Eye (tissue), 1 donor: Measurements from ENCODE around the gene DLG3.
"Not testable (repeated sequence)": the region's sequence is repeated elsewhere in the genome, so short reads cannot be mapped to it uniquely, and the experiment has no call there.

Source experiments
- DNase-seq: peaks from one replicate; pipeline ENCODE4 v3.0.0-alpha.2; 2015

The DLG3 gene

DNA sequence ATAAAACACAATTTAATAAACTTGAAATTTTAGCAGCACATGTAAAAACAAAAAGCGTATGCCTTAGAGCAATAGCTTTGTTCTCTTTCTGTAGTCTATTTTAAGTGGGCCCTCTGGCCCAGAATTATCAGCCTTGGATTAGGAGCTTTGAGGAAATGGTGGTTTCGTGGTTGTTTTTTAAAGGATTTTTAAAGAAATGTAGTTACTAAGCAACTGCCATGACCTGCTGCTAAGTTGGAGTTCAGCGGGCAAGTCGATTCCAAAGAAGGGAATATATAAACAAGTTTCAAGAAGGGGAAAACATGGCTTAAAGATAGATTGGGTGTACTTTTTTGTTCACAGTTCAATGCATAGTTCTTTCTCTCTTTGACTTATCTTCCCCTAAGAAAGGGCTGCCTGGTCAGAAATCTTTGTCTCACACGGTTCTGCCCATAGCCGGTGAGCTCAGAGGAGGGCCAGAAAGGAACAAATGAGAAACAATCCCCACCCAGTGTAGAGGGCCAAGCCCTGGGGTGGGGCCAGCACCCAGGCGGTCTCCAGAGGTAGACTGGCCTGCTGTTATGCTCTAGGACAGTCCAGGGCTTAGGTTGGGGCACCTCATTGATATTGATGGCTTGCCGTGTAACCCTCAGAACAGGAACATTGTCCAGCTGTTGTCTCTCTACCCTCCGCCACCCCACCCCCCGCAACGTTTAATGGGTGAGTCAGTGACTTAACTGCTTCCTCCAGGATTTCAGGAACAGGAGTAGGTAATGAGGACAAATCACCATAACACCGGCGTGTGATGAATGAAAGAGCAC lies 32.5 kb downstream of the DLG3 start:
- DNase-seq = no peak

DNA sequence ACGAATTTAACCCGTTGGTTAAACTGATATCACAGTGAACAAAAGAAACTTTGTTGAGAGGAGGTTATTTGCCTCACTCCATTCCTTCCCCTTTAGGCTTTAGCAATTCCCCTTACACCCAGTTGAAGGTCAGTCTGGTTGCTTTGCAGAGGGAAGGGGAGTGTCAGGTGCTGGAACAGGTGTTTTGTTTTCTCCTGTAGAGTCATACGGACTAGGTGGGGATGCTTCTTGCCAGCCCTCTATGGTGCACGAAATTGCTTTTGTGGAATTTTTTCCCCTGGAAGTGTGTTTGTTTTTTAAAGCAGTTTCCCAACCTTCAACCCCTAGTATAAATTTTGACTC lies 33.1 kb downstream of the DLG3 start:
- no peak for DNase-seq

DNA sequence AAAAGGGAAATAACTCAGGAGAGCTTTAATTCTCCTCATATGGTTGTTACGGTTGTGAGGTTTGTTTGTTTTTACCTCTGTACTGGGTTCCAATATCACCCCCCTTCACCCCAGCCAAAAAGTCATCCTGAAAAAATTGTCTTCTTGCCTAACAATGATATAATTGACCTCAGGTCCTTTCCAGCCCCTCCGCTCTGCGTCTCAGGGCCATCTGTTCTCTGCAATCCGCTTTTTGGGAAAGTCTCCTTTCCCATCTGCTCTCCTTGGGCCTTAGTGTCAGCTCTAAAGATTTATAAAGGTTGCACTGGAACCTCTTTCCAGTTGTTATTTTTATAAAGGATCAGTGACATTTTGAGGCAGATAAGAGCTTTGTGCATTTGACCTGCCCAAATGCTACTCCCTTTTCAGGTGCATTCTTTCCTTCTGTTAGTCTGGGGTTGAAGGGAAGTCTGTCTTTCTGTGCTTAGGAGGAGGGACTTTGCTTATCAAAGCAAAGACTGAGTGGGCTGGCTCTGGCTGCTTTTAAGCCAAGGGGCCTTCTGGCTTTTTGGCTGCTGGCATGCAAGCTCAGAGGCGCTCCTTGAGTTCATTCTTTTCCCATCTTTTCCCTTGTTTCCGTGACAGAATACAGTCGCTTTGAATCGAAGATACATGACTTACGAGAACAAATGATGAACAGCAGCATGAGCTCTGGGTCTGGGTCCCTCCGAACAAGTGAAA lies 34.1 kb downstream of the DLG3 start:
- DNase-seq = no peak

- DNase-seq = no peak
These were observed 34.7 kb downstream of the DLG3 start for GRCh38 chrX:70479247-70479921.

GRCh38 chrX:70479922-70480659 lies 35.5 kb downstream of the DLG3 start:
- no peak for DNase-seq

DNA sequence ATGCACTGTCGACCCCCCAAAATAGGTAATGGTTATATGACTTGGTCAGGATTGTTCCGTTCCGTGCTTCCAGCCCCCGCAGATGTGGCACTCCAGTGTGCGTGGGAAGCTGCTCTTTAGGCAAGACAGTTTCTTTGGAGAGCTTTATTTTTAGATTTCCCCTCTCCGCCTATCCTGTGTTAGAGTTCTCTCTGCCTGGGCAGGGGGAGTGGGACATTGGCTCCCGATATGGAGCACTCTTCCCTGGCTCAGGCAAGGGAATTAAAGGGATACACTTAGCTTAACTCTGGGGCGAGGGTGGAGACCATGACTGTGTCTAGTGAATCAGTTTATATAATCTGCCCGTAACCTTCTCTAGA lies 36.0 kb downstream of the DLG3 start:
- no peak for DNase-seq

DNA sequence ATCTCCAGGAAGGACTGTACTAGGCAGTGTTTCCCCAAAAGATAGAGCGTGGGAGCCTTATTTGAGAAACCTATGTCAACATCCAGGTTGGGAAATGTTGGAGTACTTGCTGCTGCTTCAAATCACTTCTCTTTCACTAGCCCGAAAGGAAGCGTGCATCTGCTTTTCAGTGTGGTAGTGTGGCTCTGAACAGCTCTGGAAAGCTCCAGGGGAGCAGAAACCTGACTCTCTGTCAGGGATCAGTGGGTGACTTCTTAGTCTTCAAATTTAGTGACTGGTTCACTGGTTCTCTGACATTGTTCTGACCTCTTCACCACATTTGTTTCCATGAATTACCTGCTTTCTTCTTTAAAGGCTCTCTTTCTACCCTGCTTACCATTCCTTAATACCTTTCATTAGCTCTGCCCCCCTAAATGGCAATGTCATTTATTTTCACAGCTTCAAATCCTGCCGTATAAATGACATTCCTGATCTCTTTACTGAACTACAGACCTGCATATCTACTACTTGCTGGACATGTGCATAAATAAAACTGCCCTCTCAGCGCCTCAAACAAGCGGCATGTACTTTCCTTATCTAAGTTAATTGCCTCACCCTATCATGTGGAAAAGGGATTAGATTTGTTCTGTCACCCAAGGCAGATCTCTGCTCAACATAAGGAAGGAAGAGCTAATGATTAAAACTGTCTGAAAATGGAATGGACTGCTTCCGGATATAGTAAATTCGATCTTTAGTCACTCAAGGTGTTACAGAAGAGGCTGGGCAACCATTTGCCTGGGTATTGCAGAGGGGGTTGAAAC lies 37.0 kb downstream of the DLG3 start:
- no peak for DNase-seq

DNA sequence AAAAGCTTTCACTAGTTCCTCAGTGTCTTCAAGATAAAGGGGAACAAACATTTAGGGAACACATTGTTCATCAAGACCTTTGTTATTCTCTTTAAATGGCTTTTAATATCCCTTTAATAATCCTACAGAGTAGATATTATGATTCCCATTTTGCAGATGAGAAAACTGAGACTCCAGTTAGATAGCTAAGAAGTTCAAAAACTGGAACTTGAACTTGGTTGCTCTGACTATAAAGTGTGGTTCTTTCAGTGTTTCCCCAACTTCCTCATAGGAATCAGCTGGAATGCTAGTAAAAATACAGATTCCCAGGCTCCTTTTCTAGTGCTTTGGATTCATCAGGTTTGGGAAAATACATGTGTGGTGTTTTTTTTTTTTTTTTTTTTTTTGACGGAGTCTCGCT lies 37.7 kb downstream of the DLG3 start:
- no peak for DNase-seq

DNA sequence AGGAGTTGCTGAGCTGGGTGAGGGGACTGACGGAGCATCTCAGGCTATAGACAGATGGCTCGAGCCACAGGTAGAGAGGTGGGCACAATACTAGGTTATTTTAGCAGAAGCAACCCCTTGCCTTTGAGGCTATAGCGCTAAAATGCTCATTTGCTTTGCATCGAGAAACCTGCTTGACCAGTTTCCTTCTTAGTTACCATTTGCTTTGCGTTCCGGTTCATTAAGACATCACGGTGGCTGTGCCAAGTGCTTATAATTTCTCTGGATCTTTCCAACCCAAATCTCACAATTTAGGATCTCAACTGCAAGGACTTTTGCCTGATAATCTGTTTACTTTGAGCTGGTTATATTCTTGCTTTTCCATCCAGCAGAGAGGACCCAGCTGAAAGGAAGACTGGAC lies 40.8 kb downstream of the DLG3 start:
- DNase-seq = no peak

- DNase-seq = no peak
These were observed 44.2 kb downstream of the DLG3 start for GRCh38 chrX:70488856-70489255.

DNA sequence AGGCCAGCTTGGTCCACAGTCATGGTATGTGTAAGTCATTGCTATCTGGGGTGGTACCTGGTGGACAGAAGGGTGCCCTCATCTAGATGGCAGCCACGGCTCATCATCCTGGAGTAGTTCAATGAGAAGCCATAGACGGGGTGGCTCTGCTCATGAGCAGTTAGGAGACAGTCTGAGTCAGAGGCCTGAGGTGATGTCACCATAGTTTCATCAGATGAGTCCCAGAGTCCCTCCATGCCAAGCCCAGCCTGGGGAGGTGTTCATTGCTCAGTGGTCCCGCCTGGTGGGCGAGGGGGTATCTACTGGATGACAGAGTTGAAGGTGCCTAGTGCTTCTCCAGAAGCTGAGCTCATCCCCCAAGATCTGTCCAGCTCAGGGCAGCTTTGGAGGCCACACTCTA lies 49.8 kb downstream of the DLG3 start:
- DNase-seq = no peak

DNA sequence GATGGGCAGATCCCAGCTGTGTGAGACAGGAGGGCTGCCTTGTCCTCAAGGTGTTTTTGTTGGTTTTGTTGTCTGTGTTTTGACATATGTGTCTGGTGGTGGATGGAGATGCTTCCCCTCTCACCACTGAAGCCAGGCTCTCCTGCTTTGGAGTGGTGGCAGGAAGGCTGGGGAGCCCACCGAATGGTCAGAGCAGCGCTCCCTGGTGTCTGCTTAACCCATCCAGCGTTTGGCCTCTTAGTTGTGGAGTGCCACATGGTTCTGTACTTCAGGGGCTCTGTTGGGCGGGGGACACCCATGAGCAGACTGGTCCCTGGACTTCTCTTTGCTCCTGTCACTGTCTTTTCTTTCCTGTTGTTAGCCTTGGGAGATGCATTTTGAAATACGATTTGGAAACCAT lies 51.9 kb downstream of the DLG3 start:
- no peak for DNase-seq

DNA sequence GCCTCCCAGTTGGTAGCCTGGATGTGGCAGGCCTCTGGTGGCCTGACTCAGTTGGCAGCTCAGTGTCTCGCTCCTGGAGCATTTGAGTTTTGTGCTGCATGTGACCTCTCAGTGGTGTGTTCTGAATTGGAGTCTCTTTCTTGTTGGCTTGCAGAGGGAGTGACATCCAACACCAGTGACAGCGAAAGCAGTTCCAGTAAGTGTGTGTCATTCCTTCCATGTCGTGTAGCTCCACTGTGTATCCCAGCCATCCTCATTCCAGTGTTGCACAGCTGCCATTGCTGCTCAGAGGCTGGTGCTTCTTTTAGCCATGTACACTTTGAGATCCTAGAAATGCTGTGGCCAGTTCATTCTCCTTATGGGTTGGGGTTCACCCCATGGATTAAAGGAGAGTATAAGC lies 52.4 kb downstream of the DLG3 start:
- no peak for DNase-seq

DNA sequence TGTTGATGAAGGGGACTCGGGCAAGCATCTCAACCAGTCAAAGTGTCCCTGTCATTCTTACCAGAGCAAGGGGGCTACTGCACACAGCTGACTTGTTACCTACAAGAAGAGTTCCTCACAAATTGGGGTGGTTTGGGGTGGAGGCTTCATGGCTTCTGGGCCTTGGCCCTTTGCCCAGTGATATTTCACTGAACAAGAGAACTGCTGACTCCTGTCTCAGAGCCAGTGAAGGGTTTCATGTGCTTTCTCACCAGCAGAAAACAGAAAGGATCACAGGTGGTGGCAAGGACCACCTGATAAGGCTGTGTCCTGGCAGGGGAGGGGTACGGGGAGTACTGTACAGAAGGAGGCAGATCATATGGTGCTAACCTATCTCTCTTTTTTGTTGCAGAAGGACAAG lies 53.5 kb downstream of the DLG3 start:
- DNase-seq = no peak

DNA sequence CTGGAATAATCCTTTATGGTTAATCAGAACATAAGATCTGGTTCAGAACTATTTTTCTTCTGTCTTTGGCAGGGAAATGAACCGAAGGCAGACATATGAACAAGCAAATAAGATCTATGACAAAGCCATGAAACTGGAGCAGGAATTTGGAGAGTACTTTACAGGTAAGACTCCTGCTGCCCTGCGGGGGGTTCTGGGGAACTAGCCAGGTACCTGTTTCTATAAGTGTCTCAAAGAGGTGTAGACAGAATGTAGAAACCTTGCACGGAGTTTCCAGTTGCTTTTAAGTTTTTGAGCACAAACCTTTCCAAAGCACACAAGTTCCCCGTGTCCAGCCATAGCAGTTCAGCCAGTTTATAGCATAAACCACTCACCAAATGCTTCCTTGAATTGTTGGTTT lies 56.2 kb downstream of the DLG3 start:
- no peak for DNase-seq

DNA sequence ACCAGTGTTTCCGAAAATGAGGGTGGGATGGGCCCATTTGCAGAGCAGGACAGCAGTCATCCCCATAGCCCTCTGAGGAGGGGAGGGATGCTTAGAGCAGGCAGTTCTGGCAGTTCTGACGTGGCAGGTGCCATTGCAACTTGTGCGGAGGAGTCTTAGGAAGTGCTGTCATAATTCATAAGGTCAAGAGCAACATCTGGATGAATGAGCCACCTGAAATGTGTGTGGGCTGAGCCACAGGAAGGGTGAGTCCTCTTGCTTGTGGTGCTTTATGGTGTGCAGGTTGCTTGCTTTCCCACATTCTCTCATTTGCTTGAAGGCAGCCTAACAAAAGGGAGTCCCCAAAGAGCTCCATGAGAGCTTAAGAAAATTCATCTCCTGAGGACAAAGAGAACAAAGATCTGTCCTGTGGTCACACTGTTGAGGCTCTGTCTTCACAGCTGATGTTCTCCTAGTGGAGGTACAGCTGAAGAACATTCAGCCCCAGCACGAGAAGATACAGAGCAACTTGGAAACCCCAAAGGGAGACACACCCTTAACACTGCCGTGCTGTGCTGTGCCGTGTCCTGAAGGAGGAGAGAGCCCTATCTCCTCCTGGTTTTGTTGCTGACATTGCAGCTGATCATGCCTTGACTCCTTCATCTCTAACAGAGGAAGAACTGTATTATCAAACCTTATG lies 60.3 kb downstream of the DLG3 start:
- no peak for DNase-seq

DNA sequence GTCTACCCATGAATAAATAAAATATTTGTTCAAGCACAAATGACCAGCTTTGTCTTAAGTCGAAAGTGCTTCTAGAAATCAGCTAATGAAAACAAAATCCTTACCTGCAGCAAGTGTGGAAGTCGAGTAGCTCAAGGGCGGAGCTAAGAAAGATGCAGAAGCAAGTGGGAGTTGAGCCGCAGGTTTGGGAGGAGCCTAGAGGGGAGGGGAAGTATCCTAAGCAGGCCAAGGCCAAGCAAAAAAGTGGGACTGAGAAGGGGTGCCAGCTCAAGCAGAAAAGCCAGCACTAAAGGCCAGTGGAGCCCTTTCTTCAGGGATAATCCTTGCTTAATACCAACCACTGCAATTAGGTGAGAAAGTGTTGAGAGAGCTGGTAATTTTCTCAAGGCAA lies 60.8 kb downstream of the DLG3 start:
- DNase-seq = no peak

- no peak for DNase-seq
These were observed 63.8 kb downstream of the DLG3 start for GRCh38 chrX:70508296-70508911.

DNA sequence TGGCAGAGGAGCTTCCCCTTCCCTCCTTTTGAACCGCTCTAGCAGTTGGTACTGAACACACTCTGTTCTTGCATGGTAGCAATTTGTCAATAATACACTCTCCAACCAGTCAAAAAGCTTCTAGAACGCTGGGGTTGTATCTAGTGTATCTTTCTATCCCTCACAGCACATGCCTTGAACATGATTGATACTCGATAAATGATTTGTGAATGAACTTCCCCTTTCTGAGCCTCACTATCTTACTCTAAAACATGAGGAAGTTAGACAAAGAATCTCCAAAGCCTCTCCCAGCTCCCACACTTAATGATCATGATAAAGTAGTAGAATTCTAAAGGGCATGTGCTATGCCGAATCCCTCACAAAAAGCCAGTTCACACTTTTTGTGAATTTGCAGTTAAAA lies 64.4 kb downstream of the DLG3 start:
- no peak for DNase-seq

GRCh38 chrX:70515270-70515669 lies 70.6 kb downstream of the DLG3 start:
- DNase-seq = not testable (repeated sequence)

DNA sequence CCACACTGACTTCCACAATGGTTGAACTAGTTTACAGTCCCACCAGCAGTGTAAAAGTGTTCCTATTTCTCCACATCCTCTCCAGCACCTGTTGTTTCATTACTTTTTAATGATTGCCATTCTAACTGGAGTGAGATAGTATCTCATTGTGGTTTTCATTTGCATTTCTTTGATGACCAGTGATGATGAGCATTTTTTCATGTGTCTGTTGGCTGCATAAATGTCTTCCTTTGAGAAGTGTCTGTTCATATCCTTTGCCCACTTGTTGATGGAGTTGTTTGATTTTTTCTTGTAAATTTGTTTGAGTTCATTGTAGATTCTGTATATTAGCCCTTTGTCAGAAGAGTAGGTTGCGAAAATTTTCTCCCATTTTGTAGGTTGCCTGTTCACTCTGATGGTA lies 71.1 kb downstream of the DLG3 start:
- DNase-seq = not testable (repeated sequence)

GRCh38 chrX:70525733-70526132 lies 81.1 kb downstream of the DLG3 start:
- no peak for DNase-seq
